HG03342 (cell line): ENCODE data around the gene PPP1R13L.
"Not testable (repeated sequence)": the region's sequence is repeated elsewhere in the genome, so short reads cannot be mapped to it uniquely, and the experiment has no call there.

ENCODE experiments used
- ATAC-seq: cut with Tn5 transposase; IDR thresholded peaks from one replicate; pipeline ENCODE4 v1.9.1; 2021; ENCODE audit warnings: mild to moderate bottlenecking, moderate library complexity; ENCODE audit not compliant: unreplicated experiment

Gene PPP1R13L

DNA sequence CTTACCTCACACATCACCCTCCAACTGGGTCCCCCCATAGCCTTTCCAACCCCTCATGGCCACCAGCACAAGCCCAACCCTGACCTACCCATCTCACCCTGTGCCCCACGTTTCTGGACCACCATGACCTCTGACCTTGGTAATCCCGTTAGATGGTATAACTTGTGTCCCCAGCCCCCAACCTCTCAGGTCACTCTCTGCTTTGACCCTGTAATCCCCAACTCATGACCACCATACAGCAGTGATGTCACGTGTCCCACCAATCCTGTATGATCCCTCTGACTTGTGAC lies 55.8 kb downstream of the PPP1R13L start:
- no peak for ATAC-seq

DNA sequence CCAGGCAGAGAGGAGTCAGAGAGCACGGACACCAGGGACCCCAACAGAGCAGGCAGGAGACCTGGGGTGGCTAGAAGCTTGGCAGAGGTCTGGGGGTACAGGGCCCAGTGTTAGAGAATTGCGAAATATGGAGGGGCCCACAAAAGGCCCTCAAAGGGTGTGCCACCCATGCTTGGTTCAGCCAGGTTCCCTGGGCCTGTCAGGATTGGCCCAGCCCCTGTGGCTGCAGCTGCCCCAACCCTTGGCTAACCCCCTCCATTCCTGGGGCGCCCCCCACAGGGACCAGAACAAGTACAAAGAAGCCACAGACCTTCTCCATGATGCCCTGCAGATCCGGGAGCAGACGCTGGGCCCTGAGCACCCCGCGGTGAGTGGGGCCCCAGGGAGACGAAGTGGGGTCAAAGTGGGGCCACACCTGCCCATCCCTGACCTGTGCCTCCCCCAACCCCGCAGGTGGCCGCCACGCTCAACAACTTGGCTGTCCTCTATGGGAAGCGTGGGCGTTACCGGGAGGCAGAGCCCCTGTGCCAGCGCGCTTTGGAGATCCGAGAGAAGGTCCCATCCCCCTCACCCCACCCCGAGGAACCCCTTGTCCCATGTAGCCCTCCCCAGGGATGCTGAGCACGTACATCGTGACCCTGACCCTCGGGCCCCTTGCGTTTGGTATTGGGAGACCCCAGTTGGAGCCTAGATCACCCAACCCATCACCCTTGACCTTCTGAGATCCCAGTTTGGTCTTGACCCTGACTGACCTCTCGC lies 56.3 kb downstream of the PPP1R13L start:
- no peak for ATAC-seq

DNA sequence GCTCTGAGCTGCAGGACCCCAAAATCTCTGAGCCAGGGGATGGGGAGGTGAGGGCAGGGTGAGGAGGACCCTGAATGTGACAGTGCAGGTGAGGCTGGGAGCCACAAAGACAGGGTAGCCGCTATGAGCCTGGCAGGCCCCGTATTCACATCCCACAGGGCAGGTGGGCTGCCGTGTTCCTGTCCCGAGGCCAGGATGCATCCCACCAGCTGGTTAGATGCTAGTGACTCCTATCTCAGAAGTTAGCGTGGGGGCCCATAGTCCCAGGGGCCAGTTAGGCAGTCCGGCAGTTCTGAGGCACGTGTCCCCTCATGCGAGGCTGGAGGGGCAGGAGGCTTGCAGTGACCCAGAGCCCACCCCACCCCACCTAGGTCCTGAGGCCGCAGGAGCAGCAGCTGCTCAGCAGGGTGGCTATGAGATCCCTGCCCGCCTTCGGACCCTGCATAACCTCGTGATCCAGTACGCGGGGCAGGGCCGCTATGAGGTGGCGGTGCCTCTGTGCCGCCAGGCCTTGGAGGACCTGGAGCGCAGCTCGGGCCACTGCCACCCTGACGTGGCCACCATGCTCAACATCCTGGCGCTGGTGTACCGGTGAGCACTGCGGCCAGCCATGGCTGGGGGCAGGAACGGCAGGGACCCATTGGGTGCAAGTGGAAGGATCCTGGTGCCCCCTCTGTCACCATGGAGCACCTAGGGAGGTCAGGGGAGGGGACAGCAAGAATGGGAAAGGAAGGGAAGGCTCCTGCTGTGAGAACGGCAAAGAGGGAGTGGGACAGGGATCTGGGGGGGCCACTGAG lies 57.1 kb downstream of the PPP1R13L start:
- no peak for ATAC-seq

GRCh38 chr19:45346449-45346848 lies 58.4 kb downstream of the PPP1R13L start:
- ATAC-seq, result no peak

DNA sequence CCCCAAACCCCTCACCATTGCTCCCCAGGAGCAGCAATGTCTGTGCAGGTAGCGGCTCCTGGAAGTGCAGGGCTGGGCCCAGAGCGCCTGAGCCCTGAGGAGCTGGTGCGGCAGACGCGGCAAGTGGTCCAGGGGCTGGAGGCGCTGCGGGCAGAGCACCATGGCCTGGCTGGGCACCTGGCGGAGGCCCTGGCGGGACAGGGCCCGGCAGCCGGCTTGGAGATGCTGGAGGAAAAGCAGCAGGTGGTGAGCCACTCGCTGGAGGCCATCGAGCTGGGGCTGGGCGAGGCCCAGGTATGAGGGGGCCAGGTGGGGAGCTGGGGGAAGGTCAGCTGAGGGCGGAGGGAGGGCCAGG lies 59.4 kb downstream of the PPP1R13L start:
- ATAC-seq, result no peak

- ATAC-seq, result no peak
Observed at GRCh38 chr19:45344621-45345505, 60.0 kb downstream of the PPP1R13L start.

- ATAC-seq, result no peak
Observed at GRCh38 chr19:45342911-45343310, 62.0 kb downstream of the PPP1R13L start.

DNA sequence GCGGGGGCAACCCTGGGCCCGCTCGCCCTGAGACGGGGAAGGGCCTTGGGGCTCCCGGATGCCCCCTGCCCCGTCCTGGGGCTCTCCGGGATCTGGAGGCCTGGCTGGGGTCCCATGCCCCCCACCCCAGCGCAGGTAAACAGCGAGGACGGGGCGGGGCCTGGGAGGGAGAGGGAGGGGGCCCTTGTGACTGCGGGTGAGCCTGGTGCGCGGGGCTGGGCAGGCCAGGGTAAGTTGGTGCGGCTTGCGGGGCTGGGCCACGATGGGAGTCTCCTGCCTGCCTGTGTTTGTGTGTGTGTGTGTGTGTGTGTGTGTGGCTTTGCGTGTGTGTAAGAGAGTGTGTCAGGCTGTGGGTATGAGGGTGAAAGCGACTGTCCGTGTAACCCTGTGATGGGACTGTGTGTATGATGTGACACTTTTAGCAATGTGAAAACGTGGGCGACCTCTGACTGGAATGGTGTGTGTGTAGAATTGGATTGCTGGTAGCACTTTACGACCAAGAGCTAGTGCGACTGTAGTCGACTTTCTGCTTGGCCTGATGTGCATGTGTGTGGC lies 63.9 kb downstream of the PPP1R13L start:
- ATAC-seq, result no peak

DNA sequence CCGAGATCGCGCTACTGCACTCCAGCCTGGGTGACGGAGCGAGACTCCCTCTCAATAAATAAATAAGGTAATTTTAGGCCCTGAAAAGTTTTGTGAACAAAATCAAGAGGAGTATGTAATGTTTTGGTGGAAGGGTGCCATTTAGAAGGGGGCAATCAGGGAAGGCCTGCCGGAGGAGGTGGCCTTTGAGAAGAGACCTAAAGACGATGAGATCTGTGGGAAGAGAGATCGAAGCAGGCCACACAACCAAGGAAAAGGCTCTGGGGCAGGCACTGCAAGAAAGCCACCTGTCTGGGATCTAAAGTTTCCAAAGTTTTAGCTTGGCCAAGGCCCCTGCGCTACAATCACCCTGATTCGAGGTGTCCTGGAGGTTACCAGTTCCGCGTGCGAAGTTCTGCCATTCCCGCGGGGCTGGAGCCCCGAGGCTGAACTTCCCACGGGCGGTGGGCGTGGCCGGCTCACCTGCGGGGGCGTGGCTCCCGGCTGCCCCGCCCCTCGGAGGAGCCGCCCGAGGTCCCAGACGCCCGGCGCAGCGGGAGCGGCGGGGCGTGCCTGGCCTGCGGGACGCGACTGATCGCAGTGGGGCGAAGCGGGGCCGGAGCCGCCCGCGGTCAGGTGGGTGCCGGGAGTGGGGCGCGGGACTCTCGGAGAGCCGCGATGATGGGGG lies 64.5 kb downstream of the PPP1R13L start, which contains the start of gene KLC3:
KLC3 (plus strand) TSS at position 519 of the 667 bp plus-strand sequence. CDS start 4,792 bp downstream, outside the sequence.
- no peak for ATAC-seq

- no peak for ATAC-seq
Observed at GRCh38 chr19:45339629-45340028, 65.2 kb downstream of the PPP1R13L start.

DNA sequence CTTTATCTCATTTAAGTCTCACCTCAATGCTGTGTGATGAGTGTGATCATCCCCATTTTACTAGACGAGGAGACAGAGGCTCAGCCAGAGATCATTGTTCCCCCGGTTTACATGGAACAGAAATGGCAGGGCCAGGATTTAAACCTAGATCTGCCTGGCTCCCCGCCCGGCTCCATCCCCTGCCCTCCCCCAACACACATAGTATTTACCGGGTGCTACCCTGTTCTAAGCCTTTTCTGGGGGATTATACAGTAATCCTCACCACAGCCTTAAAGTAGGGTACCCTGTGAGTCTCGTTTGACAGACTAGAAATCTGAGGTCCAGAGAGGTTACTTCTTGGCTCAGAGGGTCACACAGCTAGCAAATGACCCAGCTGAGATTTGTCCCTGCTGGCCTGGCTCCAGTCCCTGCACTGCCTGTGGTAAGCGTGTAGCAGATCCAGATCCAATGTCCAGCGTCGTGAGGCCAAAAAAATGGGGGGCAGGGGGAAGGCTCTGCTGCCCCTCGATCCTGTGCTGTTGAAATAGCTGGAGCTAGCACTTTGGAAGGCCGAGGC lies 68.1 kb downstream of the PPP1R13L start:
- no peak for ATAC-seq

DNA sequence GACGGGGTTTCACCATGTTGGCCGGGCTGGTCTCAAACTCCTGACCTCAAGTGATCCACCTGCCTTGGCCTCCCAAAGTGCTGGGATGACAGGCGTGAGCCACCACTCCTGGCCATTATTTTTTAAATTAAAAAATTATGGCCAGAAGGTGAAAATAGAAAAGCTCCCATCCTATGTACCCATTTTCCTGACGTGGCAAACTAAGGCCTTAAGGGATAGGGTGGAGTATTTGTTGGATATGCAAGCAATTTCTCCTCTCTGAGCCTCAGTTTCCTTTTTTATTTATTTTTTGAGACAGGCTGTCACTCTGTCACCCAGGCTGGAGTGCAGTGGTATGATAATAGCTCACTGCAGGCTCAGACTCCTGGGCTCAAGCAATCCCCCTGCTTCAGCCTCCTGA lies 70.0 kb downstream of the PPP1R13L start:
- ATAC-seq, result not testable (repeated sequence)

- ATAC-seq, result no peak
Observed at GRCh38 chr19:45333609-45334303, 71.1 kb downstream of the PPP1R13L start.

DNA sequence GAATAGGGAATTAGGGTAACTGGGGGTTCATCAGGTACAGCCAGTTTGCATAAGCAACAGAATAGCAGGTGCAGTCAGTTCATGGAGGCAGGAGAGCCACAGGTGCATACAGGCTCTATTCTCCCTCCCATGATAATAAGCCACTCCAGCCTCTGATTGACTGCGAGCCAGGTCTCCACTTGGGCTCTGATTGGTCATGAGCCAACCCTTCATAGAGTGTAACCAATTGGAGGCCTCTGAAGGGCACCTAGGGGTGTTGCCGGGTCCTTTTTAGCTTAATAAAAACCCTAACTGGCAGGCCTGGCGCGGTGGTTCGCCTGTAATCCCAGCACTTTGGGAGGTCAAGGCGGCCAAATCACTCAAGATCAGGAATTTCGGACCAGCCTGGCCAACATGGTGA lies 73.5 kb downstream of the PPP1R13L start:
- no peak for ATAC-seq
